HUES6 (cell line): ENCODE results near the gene CTBS.
A peak's percentile ranks its signal among the peaks of the same experiment; 100 is the strongest.

Experiments used
- H3K27ac ChIP-seq: 2 replicates; pipeline ENCODE4 v1.7.0; 2013; ENCODE audit warnings: low read depth, mild to moderate bottlenecking, low read length, inconsistent platforms
- H3K27me3 ChIP-seq: 2 replicates; pipeline ENCODE4 v1.6.1; 2013; ENCODE audit warnings: low read length; ENCODE audit not compliant: control insufficient read depth, insufficient read depth
- H3K36me3 ChIP-seq: 2 replicates; pipeline ENCODE4 v1.6.1; 2013; ENCODE audit warnings: low read length; ENCODE audit not compliant: control insufficient read depth, insufficient read depth
- H3K4me1 ChIP-seq: 2 replicates; pipeline ENCODE4 v1.6.1; 2013; ENCODE audit warnings: low read length; ENCODE audit not compliant: control insufficient read depth, insufficient read depth
- H3K4me3 ChIP-seq: 2 replicates; pipeline ENCODE4 v1.5.1; 2013; ENCODE audit warnings: low read depth, low read length
- H3K9ac ChIP-seq: one replicate; pipeline ENCODE4 v1.6.1; 2013; ENCODE audit warnings: mild to moderate bottlenecking, low read length
- H3K9me3 ChIP-seq: 2 replicates; pipeline ENCODE4 v1.6.1; 2013; ENCODE audit warnings: low read depth, low read length; ENCODE audit not compliant: control insufficient read depth, insufficient read depth

The CTBS gene

DNA sequence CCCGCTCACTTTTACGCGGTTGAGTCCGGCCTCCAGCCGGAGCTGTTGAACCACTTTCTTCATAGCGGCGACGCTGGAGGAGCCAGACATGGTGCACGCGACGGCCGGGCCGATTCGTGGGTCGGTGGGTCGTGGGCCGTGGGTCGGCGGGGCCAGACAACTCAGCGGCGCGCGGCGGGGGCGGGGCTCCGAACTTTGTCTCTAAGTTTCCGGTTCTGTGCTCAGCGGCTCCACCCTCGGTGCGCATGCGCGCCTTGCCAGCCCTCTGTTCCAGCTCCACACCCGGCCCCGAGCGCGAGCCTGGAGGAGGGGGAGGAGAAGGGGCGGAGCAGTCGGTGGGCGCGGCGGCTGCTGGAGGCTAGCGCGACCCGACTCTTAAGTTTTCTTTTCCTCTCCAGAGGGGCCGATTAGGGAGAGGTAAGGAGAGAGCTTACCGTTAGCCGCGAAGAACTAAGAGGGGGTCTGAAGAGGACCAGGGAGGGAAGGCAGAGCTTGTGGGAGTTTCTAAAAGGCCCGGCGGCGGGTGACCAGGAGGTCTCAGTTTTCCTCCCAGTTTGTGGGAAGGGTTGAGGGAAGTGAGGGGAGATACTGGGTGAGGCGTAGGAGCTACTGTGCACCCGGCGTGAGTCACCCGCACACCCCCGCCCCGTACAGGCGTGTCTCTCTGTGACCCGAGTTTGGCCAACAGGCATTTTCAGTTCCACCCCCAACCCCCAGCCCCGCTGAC is 68.1 kb downstream of the CTBS start, which contains the start of the genes GNG5 and SPATA1:
Gene GNG5, minus strand, starts transcription at position 580 of the 727 bp plus-strand sequence. Its CDS starts 490 bp downstream, at position 90.
Gene SPATA1, plus strand, starts transcription at position 385 of the 727 bp plus-strand sequence. CDS start 9,974 bp downstream, outside the sequence.
- Histone ChIP-seq H3K27me3 (no peaks in the 10 kb centered on the region), H3K4me1 (peaks cover 26% of the 10 kb centered on the region), H3K4me3 (peak within 1 kb of the TSS; percentile 86), H3K36me3 (peaks cover 9% of the 10 kb centered on the region; the same call in 1 of the 2 replicates), H3K9me3 (no peaks in the 10 kb centered on the region; the same call in 1 of the 2 replicates), H3K27ac (peak within 1 kb of the TSS; percentile 33; the same call in 1 of the 2 replicates), H3K9ac (peak within 1 kb of the TSS; percentile 87)

- peaks cover 10% of the 10 kb centered on the region; the same call in 1 of the 2 replicates for H3K36me3 ChIP-seq
Measured at GRCh38 chr1:84505493-84506001, 68.7 kb downstream of the CTBS start.

DNA sequence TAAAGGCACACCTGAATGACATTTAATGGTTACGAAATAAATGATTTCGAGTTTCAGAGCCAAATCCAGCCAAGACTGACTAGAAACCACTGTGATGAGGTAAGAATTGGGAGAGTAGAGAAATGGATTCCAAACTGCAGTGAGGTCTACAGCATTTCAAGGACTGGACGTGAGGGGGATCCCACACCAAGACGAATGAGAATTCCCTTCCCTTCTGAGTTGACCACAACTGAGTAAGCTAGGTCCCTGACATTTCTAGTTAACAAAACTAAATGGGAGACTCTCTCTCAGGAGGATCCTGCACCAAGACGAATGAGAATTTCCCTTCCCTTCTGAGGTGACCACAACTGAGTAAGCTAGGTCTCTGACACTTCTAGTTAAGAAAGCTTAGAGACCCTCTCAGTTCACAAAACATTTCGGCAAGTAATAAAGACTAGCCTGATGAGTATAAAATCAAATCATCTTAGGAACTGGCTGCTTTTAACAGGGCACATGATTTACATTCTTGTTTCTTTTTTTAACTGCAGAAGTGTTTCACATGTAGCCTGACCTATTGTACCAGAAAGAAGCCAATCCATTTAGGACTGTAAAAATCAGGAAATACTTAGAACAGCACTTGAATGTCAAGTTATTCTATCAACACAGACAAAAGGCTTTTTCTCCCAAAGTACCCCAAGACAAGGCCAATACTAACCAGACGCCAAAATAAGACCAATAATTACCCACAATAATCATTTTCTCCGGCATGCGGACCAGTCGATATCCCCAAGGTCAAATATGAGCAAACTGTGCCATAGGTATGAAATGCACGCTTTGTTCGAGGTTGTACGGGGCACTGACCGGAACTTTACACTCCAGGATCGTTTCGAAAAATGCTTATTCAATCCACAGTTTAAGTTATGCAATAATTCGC is 69.4 kb downstream of the CTBS start:
- Histone ChIP-seq H3K27ac (peak overlapping the region; percentile 33; the same call in 1 of the 2 replicates), H3K36me3 (peaks cover 14% of the 10 kb centered on the region), H3K4me1 (peaks cover 28% of the 10 kb centered on the region)

More at GRCh38 chr1:84505493-84506001, 68.7 kb downstream of the CTBS start:
- H3K27me3 ChIP-seq, result no peaks in the 10 kb centered on the region
- H3K4me1 ChIP-seq, result peaks cover 28% of the 10 kb centered on the region
- no peaks in the 10 kb centered on the region; the same call in 1 of the 2 replicates for H3K9me3 ChIP-seq
- peak overlapping the region; percentile 86 for H3K4me3 ChIP-seq
- peak overlapping the region; percentile 87 for H3K9ac ChIP-seq
- H3K27ac ChIP-seq, result peak overlapping the region; percentile 33; the same call in 1 of the 2 replicates

DNA sequence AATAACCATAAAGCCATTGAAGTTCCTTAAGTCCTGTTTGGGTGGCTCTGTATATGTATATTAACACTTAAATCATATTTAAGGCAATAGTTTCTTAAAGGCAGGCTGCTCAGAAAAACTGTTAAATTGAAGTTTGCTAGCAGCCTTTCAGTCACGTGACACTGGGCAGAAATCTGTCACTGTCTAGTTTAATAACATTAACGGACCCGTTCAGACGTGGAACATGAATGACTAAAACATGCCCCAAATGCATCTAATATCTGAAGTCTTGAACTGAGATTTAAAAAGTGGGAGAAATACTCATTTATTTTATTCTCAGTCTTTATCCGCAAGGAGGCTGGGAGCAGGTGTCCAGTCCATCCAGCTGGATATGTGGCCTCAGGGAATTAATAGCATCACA is 71.3 kb downstream of the CTBS start:
- no peaks in the 10 kb centered on the region for H3K27me3 ChIP-seq
- no peak overlapping the region for H3K9ac ChIP-seq
- no peak overlapping the region for H3K27ac ChIP-seq
- H3K36me3 ChIP-seq, result peaks cover 32% of the 10 kb centered on the region
- peaks cover 28% of the 10 kb centered on the region for H3K4me1 ChIP-seq
- H3K4me3 ChIP-seq, result no peak overlapping the region
- no peaks in the 10 kb centered on the region for H3K9me3 ChIP-seq

More for the DNA sequence above, 69.4 kb downstream of the CTBS start:
- peak overlapping the region; percentile 87 for H3K9ac ChIP-seq
- peak overlapping the region; percentile 86 for H3K4me3 ChIP-seq
- no peaks in the 10 kb centered on the region for H3K27me3 ChIP-seq
- no peaks in the 10 kb centered on the region; the same call in 1 of the 2 replicates for H3K9me3 ChIP-seq
